Measurements from ENCODE around the gene COL20A1.

GRCh38 chr20:63311833-63312243, 18.9 kb downstream of the COL20A1 start:
- no peak for TF ChIP-seq CTCF (IDR thresholded peaks at IDR 0.05)
- no peak for TF ChIP-seq POLR2A (IDR thresholded peaks at IDR 0.05)

Data from vagina (tissue), 2 donors.